ENCODE measurements around the gene GFOD1. TPM values are rescaled to one million over a fixed set of nuclear protein-coding genes. Genes with fewer than 3 reads are reported as not detected.

Gene GFOD1
- total and polyA plus RNA-seq, 8 donors: 1.4 to 2.7 (median 2.1) TPM

- Histone ChIP-seq H3K4me3 (no peak overlapping the region), H3K9me3 (no peaks in the 10 kb centered on the region), H3K4me1 (peaks cover 0 to 3% (median 0%) of the 10 kb centered on the region in 3 donors), H3K27me3 (no peaks in the 10 kb centered on the region), H3K27ac (no peak overlapping the region), H3K36me3 (no peaks in the 10 kb centered on the region)
- DNase-seq (no peak), ATAC-seq (no peak), FAIRE-seq (no peak)
- 94 to 96% methylated on average over 11 of the region's 11 CpGs for WGBS, 2 donors
- intact Hi-C loops (cut with DNase I): no loop called here
- TF ChIP-seq CTCF (IDR thresholded peaks at IDR 0.05): no peak
Observed at GRCh38 chr6:13452346-13453117, 34.9 kb downstream of the GFOD1 start.

GRCh38 chr6:13451181-13451895 lies 36.1 kb downstream of the GFOD1 start:
- Histone ChIP-seq H3K27ac (no peak overlapping the region), H3K27me3 (no peaks in the 10 kb centered on the region), H3K4me3 (no peak overlapping the region), H3K4me1 (peaks cover 0 to 3% (median 0%) of the 10 kb centered on the region in 3 donors), H3K36me3 (no peaks in the 10 kb centered on the region), H3K9me3 (no peaks in the 10 kb centered on the region)
- no peak for ATAC-seq
- intact Hi-C loops (cut with DNase I): no loop called here
- FAIRE-seq: no peak
- WGBS, 2 donors: 93 to 95% methylated on average over 15 of the region's 15 CpGs
- no peak for TF ChIP-seq CTCF (IDR thresholded peaks at IDR 0.05)
- DNase-seq: no peak

GRCh38 chr6:13450628-13451027 lies 36.8 kb downstream of the GFOD1 start:
- FAIRE-seq (no peak), DNase-seq (no peak), ATAC-seq (no peak)
- 88 to 92% methylated on average over 6 of the region's 6 CpGs for WGBS, 2 donors
- H3K27ac ChIP-seq: no peak overlapping the region
- no peak overlapping the region for H3K4me3 ChIP-seq
- peaks cover 0 to 3% (median 0%) of the 10 kb centered on the region in 3 donors for H3K4me1 ChIP-seq
- H3K9me3 ChIP-seq: no peaks in the 10 kb centered on the region
- intact Hi-C loops (cut with DNase I): no loop called here
- H3K36me3 ChIP-seq: no peaks in the 10 kb centered on the region
- no peak for TF ChIP-seq CTCF (IDR thresholded peaks at IDR 0.05)
- no peaks in the 10 kb centered on the region for H3K27me3 ChIP-seq

- Histone ChIP-seq H3K27me3 (no peaks in the 10 kb centered on the region), H3K4me1 (peaks cover 0 to 7% (median 0%) of the 10 kb centered on the region in 3 donors), H3K36me3 (no peaks in the 10 kb centered on the region), H3K9me3 (no peaks in the 10 kb centered on the region), H3K4me3 (no peak overlapping the region), H3K27ac (no peak overlapping the region)
- intact Hi-C loops (cut with DNase I): no loop called here
- ATAC-seq (no peak), DNase-seq (no peak), FAIRE-seq (no peak)
- WGBS, 2 donors: 87% methylated on average over 5 of the region's 5 CpGs
- TF ChIP-seq CTCF (IDR thresholded peaks at IDR 0.05): no peak
Observed at GRCh38 chr6:13447949-13448724, 39.3 kb downstream of the GFOD1 start.
